ENCODE data around the gene GOLIM4. TPM values are rescaled to one million over a fixed set of nuclear protein-coding genes. Genes with fewer than 3 reads are reported as not detected.

Gene GOLIM4
- total RNA-seq, 3 donors from 2014 or later = 60.8 to 102 (median 80.4) TPM

DNA sequence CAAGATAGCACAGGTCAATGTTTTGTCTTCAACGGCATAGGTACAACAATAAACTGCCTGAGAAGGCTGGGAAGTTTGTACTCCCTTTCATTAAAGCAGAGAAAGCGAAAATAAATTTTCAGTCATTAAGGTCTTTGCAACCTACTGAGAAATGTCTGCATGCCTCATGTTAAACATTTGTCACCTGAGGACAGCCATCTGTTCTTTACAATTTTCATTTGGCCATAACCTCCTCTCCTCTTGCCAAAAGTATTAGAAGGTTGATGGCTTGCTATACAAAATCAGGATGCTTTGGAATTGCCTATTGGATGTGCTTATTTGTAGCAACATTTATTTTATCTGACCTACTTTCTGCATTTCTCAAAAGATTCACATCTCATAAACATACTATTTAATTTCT lies 122.7 kb downstream of the GOLIM4 start:
- H3K36me3 ChIP-seq (ENCODE audit: low read depth) = no peaks in the 10 kb centered on the region
- no peaks in the 10 kb centered on the region for H3K9me3 ChIP-seq
- TF ChIP-seq, protein P1, sequence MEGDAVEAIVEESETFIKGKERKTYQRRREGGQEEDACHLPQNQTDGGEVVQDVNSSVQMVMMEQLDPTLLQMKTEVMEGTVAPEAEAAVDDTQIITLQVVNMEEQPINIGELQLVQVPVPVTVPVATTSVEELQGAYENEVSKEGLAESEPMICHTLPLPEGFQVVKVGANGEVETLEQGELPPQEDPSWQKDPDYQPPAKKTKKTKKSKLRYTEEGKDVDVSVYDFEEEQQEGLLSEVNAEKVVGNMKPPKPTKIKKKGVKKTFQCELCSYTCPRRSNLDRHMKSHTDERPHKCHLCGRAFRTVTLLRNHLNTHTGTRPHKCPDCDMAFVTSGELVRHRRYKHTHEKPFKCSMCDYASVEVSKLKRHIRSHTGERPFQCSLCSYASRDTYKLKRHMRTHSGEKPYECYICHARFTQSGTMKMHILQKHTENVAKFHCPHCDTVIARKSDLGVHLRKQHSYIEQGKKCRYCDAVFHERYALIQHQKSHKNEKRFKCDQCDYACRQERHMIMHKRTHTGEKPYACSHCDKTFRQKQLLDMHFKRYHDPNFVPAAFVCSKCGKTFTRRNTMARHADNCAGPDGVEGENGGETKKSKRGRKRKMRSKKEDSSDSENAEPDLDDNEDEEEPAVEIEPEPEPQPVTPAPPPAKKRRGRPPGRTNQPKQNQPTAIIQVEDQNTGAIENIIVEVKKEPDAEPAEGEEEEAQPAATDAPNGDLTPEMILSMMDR (IDR thresholded peaks at IDR 0.05) = no peak
- DNase-seq (no peak), ATAC-seq (no peak)
- intact Hi-C loops (cut with DNase I, micrococcal nuclease) = no loop called here
- H3K4me3 ChIP-seq = no peak overlapping the region
- no peaks in the 10 kb centered on the region for H3K4me1 ChIP-seq (ENCODE audit: low read depth)

DNA sequence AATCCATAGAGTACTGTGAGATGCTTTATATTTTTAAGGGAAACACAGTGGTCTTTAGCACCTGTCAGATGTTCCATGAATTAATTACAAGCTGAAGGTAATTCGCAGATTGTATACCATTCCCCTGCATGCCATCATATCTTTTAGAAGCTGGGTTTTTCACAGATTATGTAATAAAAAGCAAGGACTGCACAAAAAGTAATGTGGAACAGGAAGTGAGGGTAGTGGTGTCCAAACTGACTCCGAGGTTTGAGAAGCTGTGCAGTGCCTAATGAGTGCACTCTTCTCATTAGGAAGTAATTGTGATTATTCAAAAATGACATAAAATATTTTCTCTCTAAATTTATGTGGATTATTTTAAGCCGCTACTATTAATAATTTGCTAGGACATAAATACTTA lies 123.2 kb downstream of the GOLIM4 start:
- DNase-seq (no peak), ATAC-seq (no peak)
- TF ChIP-seq, protein P1 (IDR thresholded peaks at IDR 0.05) = no peak
- intact Hi-C loops (cut with DNase I, micrococcal nuclease) = no loop called here
- H3K4me3 ChIP-seq = no peak overlapping the region
- H3K4me1 ChIP-seq (ENCODE audit: low read depth) = no peaks in the 10 kb centered on the region
- no peaks in the 10 kb centered on the region for H3K36me3 ChIP-seq (ENCODE audit: low read depth)
- H3K9me3 ChIP-seq = no peaks in the 10 kb centered on the region

DNA sequence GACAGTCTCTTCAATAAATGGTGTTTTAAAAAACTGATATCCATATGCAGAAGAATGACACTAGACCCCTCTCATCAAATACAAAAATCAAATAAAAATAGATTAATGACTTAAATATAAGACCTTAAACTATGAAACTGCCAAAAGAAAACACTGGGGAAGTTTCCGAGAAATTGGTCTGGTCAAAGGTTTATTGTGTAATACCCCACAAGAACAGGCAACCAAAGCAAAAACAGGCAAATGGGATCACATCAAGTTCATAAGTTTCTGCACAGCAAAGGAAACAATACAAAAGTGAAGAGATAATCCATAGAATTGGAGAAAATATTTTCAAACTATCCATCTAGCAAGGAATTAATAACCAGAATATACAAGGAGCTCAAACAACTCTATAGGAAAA lies 126.2 kb downstream of the GOLIM4 start:
- no peak for DNase-seq
- no peaks in the 10 kb centered on the region for H3K36me3 ChIP-seq (ENCODE audit: low read depth)
- no peaks in the 10 kb centered on the region for H3K4me1 ChIP-seq (ENCODE audit: low read depth)
- ATAC-seq = no peak
- intact Hi-C loops (cut with DNase I, micrococcal nuclease) = no loop called here
- H3K4me3 ChIP-seq = no peak overlapping the region
- no peaks in the 10 kb centered on the region for H3K9me3 ChIP-seq
- TF ChIP-seq, protein P1 (IDR thresholded peaks at IDR 0.05) = no peak

DNA sequence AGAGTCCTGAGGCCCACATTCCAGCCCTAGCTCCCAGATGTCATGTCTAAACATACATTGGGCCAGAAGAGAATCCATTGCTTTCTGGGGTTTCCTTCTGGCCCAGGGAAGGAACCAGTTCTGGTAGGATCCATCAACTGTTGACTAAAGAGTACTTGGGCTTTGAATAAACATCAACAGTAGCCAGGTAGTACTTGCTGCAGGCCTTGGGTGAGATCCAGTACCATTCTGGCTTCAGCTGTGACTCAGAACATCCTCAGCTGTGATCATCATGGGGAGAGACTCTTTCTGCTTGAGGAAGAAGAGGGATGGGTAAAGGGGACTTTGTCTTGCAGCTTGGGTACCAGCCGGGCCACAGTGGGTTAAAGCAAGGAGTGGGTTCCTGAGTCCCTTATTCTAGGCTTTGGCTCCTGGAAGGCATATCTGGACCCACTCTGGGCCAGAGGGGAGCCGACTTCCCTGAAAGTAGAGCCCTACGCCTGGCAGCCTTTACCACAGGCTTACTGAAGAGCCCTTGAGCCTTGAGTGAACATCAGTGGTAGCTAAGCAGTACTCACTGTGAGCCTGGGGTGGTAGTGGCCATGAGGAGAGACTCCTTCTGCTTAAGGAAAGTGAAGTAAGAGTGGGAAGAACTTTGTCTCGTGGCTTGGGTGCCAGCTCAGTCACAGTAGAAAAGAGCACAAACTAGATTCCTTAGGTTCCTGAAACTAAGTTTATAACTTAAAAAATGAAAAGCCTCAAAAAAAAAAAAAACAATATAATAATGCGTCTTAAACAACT lies 128.3 kb downstream of the GOLIM4 start:
- Histone ChIP-seq H3K4me3 (no peak overlapping the region), H3K4me1 (ENCODE audit: low read depth) (no peaks in the 10 kb centered on the region), H3K36me3 (ENCODE audit: low read depth) (no peaks in the 10 kb centered on the region), H3K9me3 (no peaks in the 10 kb centered on the region)
- intact Hi-C loops (cut with DNase I, micrococcal nuclease) = no loop called here
- no peak for ATAC-seq
- DNase-seq = no peak
- TF ChIP-seq, protein P1 (IDR thresholded peaks at IDR 0.05) = no peak

All from mucosa of descending colon (tissue), 3 donors.